Fibroblast of skin of back (primary cell): ENCODE data around the gene FLT1.
A peak's percentile ranks its signal among the peaks of the same experiment; 100 is the strongest.

ENCODE experiments used
- DNase-seq: peaks from one replicate; pipeline ENCODE4 v3.0.0-alpha.2; 2013

The FLT1 gene

DNA sequence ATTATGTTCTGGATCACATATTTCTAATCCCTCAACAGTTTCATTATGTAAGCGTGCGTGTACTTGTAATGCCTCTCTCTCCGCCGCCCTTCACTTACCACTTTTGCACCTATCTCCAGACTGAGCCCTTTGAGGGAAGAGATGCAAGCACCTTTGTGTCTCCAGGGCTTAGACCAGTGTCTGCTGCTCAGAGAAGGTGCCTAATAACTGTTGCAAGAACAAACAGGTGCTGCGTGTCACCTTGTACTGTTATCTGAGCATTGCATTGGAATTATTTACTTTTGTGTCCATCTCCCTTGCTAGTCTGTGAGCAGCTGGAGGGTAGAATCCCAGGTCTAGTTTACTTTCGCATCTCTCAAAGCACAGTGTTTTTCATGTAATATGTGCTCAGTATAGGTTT, 156.2 kb downstream of the FLT1 start:
- no peak for DNase-seq

DNA sequence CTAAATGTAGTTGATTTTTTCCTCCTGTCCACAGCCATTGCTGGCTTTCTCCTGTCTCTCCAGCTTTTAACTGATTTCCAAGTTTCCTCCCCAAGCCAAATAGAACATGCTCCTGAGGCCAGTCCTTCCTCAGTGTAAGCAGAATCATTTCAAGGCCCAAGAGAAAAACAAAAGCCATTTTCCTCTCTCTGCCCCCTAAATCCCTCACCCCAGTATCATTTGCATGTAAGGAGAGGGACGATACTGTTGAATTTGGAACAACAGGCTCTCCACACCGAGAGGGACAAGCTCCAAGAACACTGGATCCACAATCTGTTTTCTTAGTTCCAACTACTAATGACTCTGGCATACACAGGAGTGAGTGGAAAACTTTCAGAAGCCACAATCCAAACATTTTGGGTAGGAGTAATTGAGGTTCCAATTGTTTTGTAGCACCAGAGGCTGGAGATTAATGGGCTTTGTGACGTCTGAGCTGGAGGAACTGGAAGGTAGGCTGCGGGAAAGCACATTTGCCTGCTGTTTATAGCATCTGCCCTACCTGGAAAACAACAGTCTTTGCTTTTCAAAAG, 156.8 kb downstream of the FLT1 start:
- no peak for DNase-seq

- DNase-seq: peak; percentile 97
These were observed 157.5 kb downstream of the FLT1 start for GRCh38 chr13:28337166-28338005.

DNA sequence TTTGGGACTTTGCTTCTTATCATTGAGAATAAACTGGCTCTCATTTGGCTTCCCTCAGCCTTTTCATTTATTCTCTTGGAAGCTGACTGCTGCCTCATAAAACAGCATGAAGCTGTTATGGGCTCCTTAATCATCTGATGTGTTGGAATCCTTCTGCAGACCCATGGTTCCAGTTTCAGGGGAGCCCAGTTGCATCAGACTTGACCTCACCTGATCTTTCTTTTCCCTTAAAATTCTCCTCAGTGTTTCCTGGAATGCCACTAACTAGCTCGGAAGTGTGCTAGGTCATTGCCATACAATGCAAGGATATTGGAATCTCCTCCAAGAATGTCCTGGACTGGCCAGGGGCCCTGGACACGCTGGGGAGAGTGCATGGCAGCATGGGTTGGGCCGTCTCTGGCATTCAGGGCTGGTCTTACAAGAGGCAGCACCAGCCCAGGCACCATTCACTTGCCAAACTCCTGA, 158.7 kb downstream of the FLT1 start:
- DNase-seq: no peak

- DNase-seq: no peak
These were observed 161.6 kb downstream of the FLT1 start for GRCh38 chr13:28333204-28333881.

DNA sequence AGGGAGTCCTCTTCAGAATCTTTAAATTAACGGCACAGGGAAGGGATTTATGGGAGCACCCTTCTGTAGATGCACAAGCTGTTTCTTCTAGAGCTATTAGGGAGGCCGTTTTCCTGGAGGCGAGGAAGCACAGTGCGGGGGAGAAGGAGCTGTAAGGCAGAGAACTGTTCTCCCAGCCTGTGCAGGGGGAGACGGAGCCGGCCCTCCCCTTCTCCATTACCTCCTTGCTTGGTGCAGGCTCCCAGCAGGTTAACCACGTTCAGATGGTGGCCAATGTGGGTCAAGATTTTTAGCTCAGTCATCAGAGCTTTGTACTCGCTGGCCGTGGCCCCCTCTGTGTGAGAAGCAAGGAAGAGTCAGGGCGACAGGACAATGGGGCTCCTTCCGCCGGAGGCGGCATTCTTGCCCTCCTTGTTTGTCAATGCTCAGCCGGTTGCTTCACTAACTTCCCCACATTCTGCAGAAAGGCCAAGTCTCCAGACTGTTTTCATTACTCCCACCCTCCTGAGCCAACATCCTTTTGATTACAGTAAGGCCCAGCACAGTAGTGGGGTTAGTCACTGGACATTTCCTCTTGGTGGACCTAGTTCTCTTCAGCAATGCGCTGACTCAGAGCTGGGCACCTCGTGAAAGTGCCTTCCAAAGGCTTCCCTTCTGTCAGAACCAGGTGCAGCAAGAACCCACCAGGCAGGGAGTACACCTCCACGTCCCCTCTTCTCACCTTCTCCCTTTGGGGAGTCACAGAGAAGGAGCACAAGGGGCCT, 165.4 kb downstream of the FLT1 start:
- DNase-seq: peak; percentile 95

GRCh38 chr13:28328271-28328607, 166.7 kb downstream of the FLT1 start:
- DNase-seq: no peak

DNA sequence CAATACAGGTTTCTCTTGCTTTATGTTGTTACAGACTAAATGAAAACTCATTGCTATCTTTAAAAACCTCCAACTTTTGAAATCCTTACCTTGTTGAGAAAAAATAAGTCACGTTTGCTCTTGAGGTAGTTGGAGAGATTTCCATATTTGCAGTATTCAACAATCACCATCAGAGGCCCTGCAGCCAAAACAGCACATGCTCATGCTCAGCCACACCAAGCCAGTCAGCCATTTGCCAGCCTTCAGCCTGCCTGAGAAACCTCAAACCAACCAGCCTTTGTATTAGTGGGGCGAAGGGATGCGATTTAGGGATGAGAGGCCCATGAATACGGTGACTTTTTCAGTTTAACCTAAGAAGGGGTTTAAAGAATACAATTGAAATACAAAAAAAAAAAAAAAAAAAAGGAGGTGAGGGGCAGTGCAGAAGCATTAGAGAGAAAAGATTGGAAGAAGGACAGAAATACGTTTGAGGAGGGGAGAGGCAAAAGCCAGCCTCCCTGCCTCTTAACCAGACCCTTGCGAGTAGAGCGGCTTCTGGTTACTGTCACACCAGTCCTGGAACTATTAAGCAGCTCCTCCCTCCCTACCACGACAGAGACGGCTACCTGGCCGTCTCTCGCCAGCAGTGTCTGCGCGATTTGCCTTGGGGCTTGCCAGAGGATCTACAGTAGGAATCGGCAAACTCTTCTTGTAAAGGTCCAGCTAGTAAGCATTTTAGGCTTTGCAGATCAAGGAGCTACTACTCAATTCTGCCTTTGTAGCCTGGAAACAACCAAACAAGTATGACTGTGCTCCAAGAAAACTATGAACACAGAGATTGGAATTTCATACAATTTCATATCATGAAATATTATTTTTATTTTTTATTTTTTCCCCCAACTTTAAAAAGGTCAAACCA, 167.3 kb downstream of the FLT1 start:
- peak; percentile 58 for DNase-seq

- DNase-seq: peak; percentile 52
These were observed 168.9 kb downstream of the FLT1 start for GRCh38 chr13:28326056-28326455.

DNA sequence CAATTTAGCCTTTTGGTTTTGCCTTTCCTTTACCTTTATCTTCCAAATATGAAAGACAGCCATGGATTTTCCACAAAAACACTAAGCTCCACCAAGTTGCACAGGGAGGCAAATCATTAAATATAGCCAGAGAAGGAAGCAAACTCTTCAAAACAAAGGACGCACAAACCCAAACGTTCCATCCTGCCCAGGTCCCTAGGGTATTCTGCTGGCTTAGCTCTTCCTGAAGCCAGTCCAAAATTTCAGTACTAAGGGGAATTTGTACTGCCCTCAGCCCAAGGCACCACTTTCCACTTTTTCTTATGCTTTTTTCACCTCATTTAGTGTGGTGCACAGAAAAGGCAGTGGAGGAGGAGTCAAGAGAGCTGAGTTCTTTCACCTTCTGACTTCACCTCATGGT, 169.9 kb downstream of the FLT1 start:
- peak; percentile 75 for DNase-seq

- peak; percentile 77 for DNase-seq
These were observed 170.6 kb downstream of the FLT1 start for GRCh38 chr13:28324181-28324789.

GRCh38 chr13:28322256-28322905, 172.5 kb downstream of the FLT1 start:
- peak; percentile 59 for DNase-seq

GRCh38 chr13:28321756-28322155, 173.2 kb downstream of the FLT1 start:
- no peak for DNase-seq

- DNase-seq: no peak
These were observed 173.9 kb downstream of the FLT1 start for GRCh38 chr13:28320884-28321574.

DNA sequence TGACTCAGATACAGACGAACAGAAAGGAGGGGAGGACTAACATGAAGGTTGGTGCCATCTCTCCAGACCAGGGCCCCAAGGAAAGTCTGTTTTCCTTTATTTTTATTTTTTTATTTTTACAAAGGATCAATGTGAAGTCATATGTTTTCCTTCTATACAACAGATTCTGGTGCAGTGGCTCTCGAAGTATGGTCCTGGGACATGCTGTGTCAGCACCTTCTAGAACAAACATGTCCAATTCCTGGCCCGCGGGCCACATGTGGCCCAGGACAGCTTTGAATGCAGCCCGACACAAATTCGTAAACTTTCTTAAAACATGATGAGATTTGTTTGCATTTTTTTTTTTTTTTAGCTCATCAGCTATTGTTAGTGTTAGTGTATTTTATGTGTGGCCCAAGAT, 174.7 kb downstream of the FLT1 start:
- no peak for DNase-seq

DNA sequence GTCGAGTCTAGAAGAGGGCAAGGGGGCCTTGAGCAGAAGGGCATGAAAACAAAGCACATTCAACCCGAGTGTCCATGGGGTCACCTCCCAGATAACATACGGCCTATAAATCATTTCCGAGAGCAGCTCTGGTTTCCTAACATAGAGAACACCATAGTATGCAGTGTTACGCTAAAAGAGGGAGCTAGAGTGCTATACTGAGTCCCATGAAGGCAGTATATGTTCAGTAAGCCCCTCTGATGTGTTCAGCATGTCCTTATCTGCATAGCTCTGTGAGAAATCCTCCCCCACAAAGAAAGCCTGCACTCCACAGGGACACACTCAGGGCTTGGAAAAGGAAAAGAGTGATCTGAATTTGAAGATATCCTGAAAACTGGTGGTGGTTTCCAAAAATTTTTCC, 175.4 kb downstream of the FLT1 start:
- DNase-seq: no peak

DNA sequence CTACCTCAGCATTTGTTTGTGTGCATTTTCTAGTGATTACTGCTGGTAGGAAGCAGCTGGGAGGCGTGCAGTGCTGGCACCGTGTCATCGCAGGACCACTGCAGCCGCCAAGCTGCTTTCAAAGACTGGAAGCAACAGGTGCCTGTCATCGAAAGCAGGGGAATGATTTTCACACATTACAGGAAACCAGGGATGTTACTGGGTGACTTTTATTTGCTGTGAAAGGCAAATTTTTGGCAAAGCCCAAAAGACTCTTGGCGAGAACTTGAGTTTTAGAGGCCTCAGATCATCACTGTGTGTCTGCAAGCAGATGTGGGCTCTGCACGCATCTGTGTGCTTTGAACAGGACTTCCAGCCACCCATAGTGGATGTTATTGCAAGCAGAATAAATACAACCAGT, 176.4 kb downstream of the FLT1 start:
- no peak for DNase-seq

GRCh38 chr13:28316836-28317235, 178.1 kb downstream of the FLT1 start:
- no peak for DNase-seq

DNA sequence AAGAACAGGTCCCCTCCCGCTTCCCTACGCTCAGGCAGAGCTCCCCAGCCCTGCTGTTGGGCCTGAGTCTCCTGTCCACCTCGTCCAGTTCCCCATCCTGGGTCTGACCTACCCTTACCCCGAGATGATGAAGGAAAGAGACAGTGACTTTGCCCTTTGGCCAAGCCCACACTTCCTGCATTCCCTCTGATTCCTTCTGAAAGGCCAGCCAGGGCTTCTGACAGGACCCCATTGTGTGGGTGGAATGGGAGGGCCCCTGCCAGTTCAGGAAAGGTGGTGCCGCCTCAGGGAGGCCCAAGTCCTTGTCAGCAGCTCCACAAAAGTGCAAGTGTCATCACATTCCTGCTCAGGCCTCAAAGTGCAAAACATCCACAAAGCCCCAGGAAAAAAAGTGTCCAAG, 178.8 kb downstream of the FLT1 start:
- DNase-seq: no peak

DNA sequence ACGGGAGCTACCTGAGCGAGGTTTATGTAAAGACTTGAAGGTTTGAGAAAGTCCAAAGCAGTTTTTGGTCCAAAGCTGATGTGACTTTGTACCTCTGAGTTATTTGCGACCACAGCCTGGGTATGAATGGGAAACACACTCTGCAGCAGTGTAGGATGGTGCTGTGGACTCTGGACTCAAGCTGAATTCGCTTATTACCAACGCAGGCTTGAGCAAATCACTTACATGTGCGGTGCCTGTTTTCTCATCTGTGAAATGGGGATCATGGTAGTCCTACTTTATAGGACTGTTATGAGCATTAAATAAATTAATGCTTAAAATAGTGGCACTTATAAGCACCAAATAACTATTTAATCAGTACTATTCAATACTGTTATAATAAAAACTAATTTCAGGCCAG, 180.0 kb downstream of the FLT1 start:
- DNase-seq: no peak
